GM18868 (cell line): Measurements from ENCODE around the gene KRTAP9-8.
"Not testable (repeated sequence)": the region's sequence is repeated elsewhere in the genome, so short reads cannot be mapped to it uniquely, and the experiment has no call there.

Source experiments
- ATAC-seq: cut with Tn5 transposase; IDR thresholded peaks from one replicate; pipeline ENCODE4 v1.9.1; 2021; ENCODE audit warnings: mild to moderate bottlenecking, moderate library complexity; ENCODE audit not compliant: unreplicated experiment

Gene KRTAP9-8, protein sequence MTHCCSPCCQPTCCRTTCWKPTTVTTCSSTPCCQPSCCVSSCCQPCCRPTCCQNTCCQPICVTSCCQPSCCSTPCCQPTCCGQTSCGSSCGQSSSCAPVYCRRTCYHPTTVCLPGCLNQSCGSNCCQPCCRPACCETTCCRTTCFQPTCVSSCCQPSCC

GRCh38 chr17:41237949-41238437, at the start of gene KRTAP9-8:
Gene KRTAP9-8 (plus strand): TSS chr17:41237999. CDS start chr17:41238052, 53 bp downstream.
- not testable (repeated sequence) for ATAC-seq

DNA sequence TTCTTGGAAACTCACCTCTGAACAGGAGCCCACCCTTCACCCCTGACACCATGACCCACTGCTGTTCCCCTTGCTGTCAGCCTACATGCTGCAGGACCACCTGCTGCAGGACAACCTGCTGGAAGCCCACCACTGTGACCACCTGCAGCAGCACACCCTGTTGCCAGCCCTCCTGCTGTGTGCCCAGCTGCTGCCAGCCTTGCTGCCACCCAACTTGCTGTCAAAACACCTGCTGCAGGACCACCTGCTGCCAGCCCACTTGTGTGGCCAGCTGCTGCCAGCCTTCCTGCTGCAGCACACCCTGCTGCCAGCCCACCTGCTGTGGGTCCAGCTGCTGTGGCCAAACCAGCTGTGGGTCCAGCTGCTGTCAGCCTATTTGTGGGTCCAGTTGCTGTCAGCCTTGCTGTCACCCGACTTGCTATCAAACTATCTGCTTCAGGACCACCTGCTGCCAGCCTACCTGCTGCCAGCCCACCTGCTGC, 47.9 kb upstream of the KRTAP9-8 start, which contains the start of gene KRTAP9-1:
Gene KRTAP9-1, plus strand, starts transcription at position 51 of the 482 bp plus-strand sequence. Its CDS starts 0 bp downstream, at position 51.
- not testable (repeated sequence) for ATAC-seq

DNA sequence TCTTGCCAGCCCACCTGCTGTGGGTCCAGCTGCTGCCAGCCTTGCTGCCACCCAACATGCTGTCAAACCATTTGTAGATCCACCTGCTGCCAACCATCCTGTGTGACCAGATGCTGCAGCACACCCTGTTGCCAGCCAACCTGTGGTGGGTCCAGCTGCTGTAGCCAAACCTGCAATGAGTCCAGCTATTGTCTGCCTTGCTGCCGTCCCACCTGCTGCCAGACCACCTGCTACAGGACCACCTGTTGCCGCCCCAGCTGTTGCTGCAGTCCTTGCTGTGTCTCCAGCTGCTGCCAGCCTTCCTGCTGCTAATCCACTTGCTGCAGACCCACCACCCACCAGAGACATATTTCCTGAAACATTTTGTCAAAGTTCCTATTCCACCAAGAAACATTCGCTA, 47.5 kb upstream of the KRTAP9-8 start:
- ATAC-seq, result no peak

DNA sequence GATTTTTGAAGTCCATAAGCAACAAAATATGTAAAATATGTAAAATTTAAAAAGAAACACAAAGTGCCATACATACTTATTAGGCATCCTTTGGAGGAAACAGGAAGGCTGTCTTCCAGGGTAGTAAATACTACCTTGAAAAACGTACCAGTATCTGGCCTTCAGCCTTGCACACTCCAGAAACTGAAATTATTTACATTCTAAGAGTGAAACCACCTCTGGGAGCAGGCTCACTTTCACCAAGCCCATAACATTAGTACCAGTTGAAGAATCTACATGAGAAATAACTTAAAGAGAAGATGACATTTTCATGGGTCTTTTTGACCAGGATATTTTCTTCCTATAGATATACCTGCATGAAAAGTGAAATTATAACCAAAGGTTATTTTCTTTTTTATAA, 41.7 kb upstream of the KRTAP9-8 start:
- no peak for ATAC-seq

- ATAC-seq, result no peak
Measured at GRCh38 chr17:41199421-41200078, 38.2 kb upstream of the KRTAP9-8 start.

DNA sequence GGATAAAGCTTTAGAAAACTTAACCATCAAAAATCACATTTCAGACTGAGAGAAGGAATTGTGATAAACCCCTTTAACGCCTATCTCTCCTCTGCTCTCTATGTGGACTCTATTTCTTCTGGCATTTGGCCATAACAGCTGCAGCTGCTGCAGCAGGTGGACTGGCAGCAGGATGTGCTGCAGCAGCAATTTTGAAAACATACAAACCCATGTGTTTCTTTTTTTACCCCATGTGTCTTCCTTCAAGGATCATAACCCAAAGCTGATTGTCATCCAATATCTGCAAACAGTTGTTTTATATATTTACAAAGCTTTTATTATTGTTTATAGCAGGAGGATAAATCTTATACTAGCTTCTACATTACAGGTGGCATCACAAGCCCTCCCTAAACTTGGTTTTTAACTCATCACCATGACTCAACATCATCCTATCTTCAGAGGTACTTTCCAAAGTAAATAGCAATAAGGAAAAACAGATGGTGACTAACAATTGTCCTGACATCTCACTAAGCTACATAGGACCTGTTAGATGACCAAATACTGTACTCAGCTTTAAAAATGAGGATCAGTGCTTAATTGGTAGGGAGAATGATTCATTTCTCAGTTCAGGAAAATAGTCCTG, 25.8 kb upstream of the KRTAP9-8 start:
- no peak for ATAC-seq

- ATAC-seq, result no peak
Measured at GRCh38 chr17:41212524-41213169, 25.2 kb upstream of the KRTAP9-8 start.

GRCh38 chr17:41215681-41216080, 22.1 kb upstream of the KRTAP9-8 start:
- no peak for ATAC-seq

DNA sequence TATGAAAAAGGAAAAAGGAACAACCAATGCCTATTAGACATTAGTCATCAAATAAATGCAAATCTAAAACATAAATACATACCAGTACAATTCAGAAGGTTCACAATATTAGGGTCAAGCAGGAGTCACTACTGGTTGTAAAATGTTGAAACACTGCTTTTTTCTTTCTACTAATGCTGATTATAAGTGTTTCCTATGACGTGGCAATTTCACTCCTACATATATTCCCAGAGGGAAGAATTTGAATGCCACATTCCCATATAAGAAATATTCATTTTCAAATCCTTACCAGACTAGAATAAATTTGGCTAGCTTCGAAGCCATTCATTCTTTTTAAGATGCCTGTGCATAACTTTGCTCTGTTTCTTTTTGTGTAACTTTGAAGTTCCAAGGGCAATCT, 14.0 kb upstream of the KRTAP9-8 start:
- no peak for ATAC-seq

GRCh38 chr17:41226051-41226450, 11.7 kb upstream of the KRTAP9-8 start:
- ATAC-seq, result no peak

GRCh38 chr17:41226598-41227095, 11.2 kb upstream of the KRTAP9-8 start, which contains the start of gene KRTAP9-2:
Gene KRTAP9-2 (plus strand): TSS chr17:41226648. CDS start chr17:41226655, 7 bp downstream.
- ATAC-seq, result not testable (repeated sequence)

DNA sequence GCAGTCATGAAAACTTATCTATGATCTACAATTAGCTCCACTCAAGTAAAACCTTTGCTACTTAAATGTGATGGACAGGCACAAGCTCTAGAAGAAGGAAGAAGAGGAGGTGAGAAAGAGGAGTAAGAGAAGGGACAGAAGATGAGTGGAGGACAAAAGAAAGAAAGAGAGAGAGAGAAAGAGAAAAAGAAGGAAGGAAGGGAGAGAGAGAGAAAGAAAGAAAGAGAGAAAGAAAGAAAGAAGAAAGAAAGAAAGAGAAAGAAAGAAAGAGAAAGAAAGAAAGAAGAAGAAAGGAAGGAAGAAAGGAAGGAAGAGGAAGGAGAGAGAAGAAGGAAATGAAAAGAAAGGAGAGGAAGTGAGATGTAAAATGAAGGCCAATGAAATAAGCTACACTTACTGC, 7.7 kb upstream of the KRTAP9-8 start:
- no peak for ATAC-seq

GRCh38 chr17:41231731-41232130, 6.1 kb upstream of the KRTAP9-8 start:
- ATAC-seq, result no peak

- not testable (repeated sequence) for ATAC-seq
Measured at GRCh38 chr17:41232399-41233105, 5.2 kb upstream of the KRTAP9-8 start, which contains the start of gene KRTAP9-3. Gene KRTAP9-3 (plus strand): TSS chr17:41232449. CDS start chr17:41232502, 53 bp downstream.

DNA sequence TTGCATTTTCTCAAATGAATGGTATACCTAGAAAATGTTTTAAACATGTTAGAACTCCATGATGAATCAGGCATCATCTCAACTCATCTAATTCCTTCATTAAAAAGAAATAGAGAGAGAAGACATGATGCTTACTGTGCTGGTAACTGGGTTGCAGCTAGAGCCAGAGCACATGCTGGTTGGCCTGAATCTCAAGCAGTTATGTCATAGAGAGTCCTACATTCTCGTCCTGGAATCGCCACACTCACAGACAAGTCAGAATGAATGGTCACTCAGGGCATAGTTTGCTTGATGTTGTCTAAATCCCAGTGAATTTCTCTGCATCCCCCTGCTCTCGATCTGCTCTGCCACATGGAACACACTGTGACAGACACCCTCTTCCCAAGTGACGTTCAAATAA, 683 bp upstream of the KRTAP9-8 start:
- not testable (repeated sequence) for ATAC-seq

GRCh38 chr17:41246995-41247787, 9.4 kb downstream of the KRTAP9-8 start:
- not testable (repeated sequence) for ATAC-seq

- not testable (repeated sequence) for ATAC-seq
Measured at GRCh38 chr17:41249637-41250240, 11.9 kb downstream of the KRTAP9-8 start, which contains the start of gene KRTAP9-4. Gene KRTAP9-4 (plus strand): TSS chr17:41249687. CDS start chr17:41249721, 34 bp downstream.

DNA sequence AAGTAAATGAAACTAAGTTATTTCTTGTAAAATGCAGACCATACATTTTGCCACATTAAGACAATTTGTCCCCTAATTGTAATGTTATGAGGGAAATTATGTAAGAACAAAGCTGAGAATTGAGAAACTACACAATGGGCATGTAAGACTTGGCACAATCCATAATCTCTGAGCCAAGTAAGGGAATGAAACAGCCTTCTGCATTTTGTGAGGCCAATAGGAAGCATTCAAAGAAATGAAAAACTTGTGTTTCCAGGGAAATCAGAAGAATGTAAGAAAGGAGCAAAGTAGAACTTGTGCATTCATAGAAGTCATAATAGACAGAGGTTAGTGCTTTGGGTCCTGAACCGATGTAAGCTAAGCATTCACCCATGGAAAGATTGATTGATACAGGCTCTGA, 13.5 kb downstream of the KRTAP9-8 start:
- ATAC-seq, result no peak

DNA sequence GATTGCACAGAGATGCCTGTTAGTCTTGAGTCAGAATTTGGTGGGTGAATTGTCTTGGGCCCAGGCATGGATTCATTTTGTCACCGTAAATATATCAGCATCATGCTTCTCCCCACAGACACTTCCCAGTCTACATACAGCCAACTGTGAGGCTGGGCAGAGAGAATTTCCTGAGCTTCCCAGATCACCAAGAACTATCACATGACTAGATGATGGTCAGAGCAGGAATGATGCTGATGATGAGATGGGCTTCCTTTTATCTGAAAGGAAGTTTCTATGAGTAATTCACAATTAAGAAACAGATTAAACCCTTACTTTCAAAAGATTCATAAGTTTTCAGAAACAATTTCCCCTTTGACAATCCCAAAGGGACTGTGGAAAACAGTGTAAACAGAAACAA, 17.1 kb downstream of the KRTAP9-8 start:
- ATAC-seq, result no peak
